IPS DF 19.7 (cell line): Measurements from ENCODE around the gene ST6GALNAC6.
"Not testable (repeated sequence)": the region's sequence is repeated elsewhere in the genome, so short reads cannot be mapped to it uniquely, and the experiment has no call there.

Experiments
- DNase-seq: peaks from one replicate; pipeline ENCODE4 v3.0.0-alpha.2; 2013; ENCODE audit warnings: low read depth, low spot score

Gene ST6GALNAC6

GRCh38 chr9:127893392-127893791, 6.0 kb downstream of the ST6GALNAC6 start:
- no peak for DNase-seq

GRCh38 chr9:127892831-127893230, 6.6 kb downstream of the ST6GALNAC6 start:
- DNase-seq: no peak

- DNase-seq: no peak
Observed at GRCh38 chr9:127890053-127890452, 9.3 kb downstream of the ST6GALNAC6 start.

GRCh38 chr9:127887792-127888191, 11.6 kb downstream of the ST6GALNAC6 start:
- DNase-seq: no peak

GRCh38 chr9:127886401-127886972, 12.9 kb downstream of the ST6GALNAC6 start:
- no peak for DNase-seq

- DNase-seq: no peak
Observed at GRCh38 chr9:127885508-127886281, 13.7 kb downstream of the ST6GALNAC6 start.

- DNase-seq: no peak
Observed at GRCh38 chr9:127884976-127885490, 14.4 kb downstream of the ST6GALNAC6 start.

- no peak for DNase-seq
Observed at GRCh38 chr9:127884427-127884911, 14.9 kb downstream of the ST6GALNAC6 start.

- no peak for DNase-seq
Observed at GRCh38 chr9:127883959-127884358, 15.4 kb downstream of the ST6GALNAC6 start.

GRCh38 chr9:127881715-127882114, 17.7 kb downstream of the ST6GALNAC6 start:
- DNase-seq: not testable (repeated sequence)

GRCh38 chr9:127880143-127880542, 19.3 kb downstream of the ST6GALNAC6 start:
- DNase-seq: no peak

GRCh38 chr9:127878652-127879390, 20.6 kb downstream of the ST6GALNAC6 start:
- DNase-seq: no peak

GRCh38 chr9:127878001-127878651, 21.3 kb downstream of the ST6GALNAC6 start:
- no peak for DNase-seq

GRCh38 chr9:127877566-127877998, 21.8 kb downstream of the ST6GALNAC6 start, which contains the start of gene AK1:
TSS of gene AK1 (minus strand) at chr9:127877675. CDS start at chr9:127874617, 3,058 bp downstream.
- DNase-seq: no peak

GRCh38 chr9:127876764-127877562, 22.4 kb downstream of the ST6GALNAC6 start:
- no peak for DNase-seq

GRCh38 chr9:127876026-127876763, 23.2 kb downstream of the ST6GALNAC6 start:
- DNase-seq: no peak

- no peak for DNase-seq
Observed at GRCh38 chr9:127875306-127875966, 24.0 kb downstream of the ST6GALNAC6 start.

- no peak for DNase-seq
Observed at GRCh38 chr9:127874301-127875221, 24.8 kb downstream of the ST6GALNAC6 start.
